ENCODE results near the gene KCNS1.

GRCh38 chr20:45064812-45065211, 36.1 kb downstream of the KCNS1 start:
- TF ChIP-seq GATA2 (IDR thresholded peaks at IDR 0.05; ENCODE audit: low read depth, low read length) (no peak), GATA3 (IDR thresholded peaks at IDR 0.05; ENCODE audit: low read depth, low read length) (no peak)

Data from SH-SY5Y (cell line).